SK-N-SH treated with all-trans-retinoic acid at 6 μM for 48 hours (cell line): ENCODE measurements around the gene POLR1E.

ENCODE experiments used
- CREB5 ChIP-seq: fragments of 250-450 bp; sonication (Bioruptor Pico); IDR thresholded peaks from 2 replicates; pipeline ENCODE4 v1.5.1; 2020; ENCODE audit warnings: low read depth, mild to moderate bottlenecking, moderate library complexity
- GLIS3 ChIP-seq: fragments of 250-450 bp; sonication (Bioruptor Pico); IDR thresholded peaks from 2 replicates; pipeline ENCODE4 v1.5.0; 2020; ENCODE audit warnings: mild to moderate bottlenecking, moderate library complexity
- ZFP3 ChIP-seq: fragments of 250-450 bp; sonication (Bioruptor Pico); IDR thresholded peaks from 2 replicates; pipeline ENCODE4 v1.5.0; 2020; ENCODE audit warnings: mild to moderate bottlenecking, moderate library complexity
- TF ChIP-seq, protein P1 (sequence below): fragments of 250-450 bp; sonication (Bioruptor Pico); IDR thresholded peaks from 2 replicates; pipeline ENCODE4 v1.8.0; 2021; ENCODE audit warnings: low read depth, mild to moderate bottlenecking, moderate library complexity, borderline replicate concordance

- no peak for TF ChIP-seq ZFP3 (CRISPR knock-in tag)
- TF ChIP-seq GLIS3 (CRISPR knock-in tag), result no peak
- no peak for TF ChIP-seq CREB5 (CRISPR knock-in tag)
- TF ChIP-seq, protein P1, sequence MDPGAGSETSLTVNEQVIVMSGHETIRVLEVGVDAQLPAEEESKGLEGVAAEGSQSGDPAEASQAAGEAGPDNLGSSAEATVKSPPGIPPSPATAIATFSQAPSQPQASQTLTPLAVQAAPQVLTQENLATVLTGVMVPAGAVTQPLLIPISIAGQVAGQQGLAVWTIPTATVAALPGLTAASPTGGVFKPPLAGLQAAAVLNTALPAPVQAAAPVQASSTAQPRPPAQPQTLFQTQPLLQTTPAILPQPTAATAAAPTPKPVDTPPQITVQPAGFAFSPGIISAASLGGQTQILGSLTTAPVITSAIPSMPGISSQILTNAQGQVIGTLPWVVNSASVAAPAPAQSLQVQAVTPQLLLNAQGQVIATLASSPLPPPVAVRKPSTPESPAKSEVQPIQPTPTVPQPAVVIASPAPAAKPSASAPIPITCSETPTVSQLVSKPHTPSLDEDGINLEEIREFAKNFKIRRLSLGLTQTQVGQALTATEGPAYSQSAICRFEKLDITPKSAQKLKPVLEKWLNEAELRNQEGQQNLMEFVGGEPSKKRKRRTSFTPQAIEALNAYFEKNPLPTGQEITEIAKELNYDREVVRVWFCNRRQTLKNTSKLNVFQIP (CRISPR knock-in tag), result no peak
Observed at GRCh38 chr9:37438359-37438758, 47.4 kb upstream of the POLR1E start.
